Rectal smooth muscle tissue (tissue), 1 donor: Measurements from ENCODE around the gene FJX1.

ENCODE experiments used
- H3K27ac ChIP-seq: one replicate; pipeline ENCODE4 v1.7.0; 2013; ENCODE audit warnings: low read depth, low read length, inconsistent platforms
- H3K27me3 ChIP-seq: one replicate; pipeline ENCODE4 v1.7.0; 2013; ENCODE audit warnings: low read length; ENCODE audit not compliant: control insufficient read depth, insufficient read depth
- H3K36me3 ChIP-seq: one replicate; pipeline ENCODE4 v1.7.0; 2013; ENCODE audit warnings: low read length; ENCODE audit not compliant: control insufficient read depth, insufficient read depth
- H3K4me1 ChIP-seq: one replicate; pipeline ENCODE4 v1.7.0; 2013; ENCODE audit warnings: low read length; ENCODE audit not compliant: control insufficient read depth, insufficient read depth
- H3K4me3 ChIP-seq: one replicate; pipeline ENCODE4 v1.7.0; 2013; ENCODE audit warnings: low read length
- H3K9ac ChIP-seq: one replicate; pipeline ENCODE4 v1.7.0; 2013; ENCODE audit warnings: low read length

FJX1 gene

GRCh38 chr11:35610631-35611030 is 7.6 kb upstream of the FJX1 start:
- Histone ChIP-seq H3K27ac (no peak overlapping the region), H3K9ac (no peak overlapping the region), H3K4me1 (no peaks in the 10 kb centered on the region), H3K4me3 (no peak overlapping the region), H3K27me3 (no peaks in the 10 kb centered on the region), H3K36me3 (no peaks in the 10 kb centered on the region)

- H3K9ac ChIP-seq: no peak overlapping the region
- no peak overlapping the region for H3K27ac ChIP-seq
- no peak overlapping the region for H3K4me3 ChIP-seq
- no peaks in the 10 kb centered on the region for H3K36me3 ChIP-seq
- H3K27me3 ChIP-seq: no peaks in the 10 kb centered on the region
- H3K4me1 ChIP-seq: no peaks in the 10 kb centered on the region
Measured at GRCh38 chr11:35611741-35612140, 6.5 kb upstream of the FJX1 start.

- Histone ChIP-seq H3K9ac (no peak overlapping the region), H3K36me3 (no peaks in the 10 kb centered on the region), H3K4me3 (no peak overlapping the region), H3K27me3 (peaks cover 2% of the 10 kb centered on the region), H3K4me1 (peaks cover 8% of the 10 kb centered on the region), H3K27ac (no peak overlapping the region)
Measured at GRCh38 chr11:35614939-35615569, 3.2 kb upstream of the FJX1 start.

- Histone ChIP-seq H3K4me3 (no peak overlapping the region), H3K4me1 (peaks cover 8% of the 10 kb centered on the region), H3K9ac (no peak overlapping the region), H3K27me3 (peaks cover 2% of the 10 kb centered on the region), H3K27ac (no peak overlapping the region), H3K36me3 (no peaks in the 10 kb centered on the region)
Measured at GRCh38 chr11:35615921-35616900, 2.0 kb upstream of the FJX1 start.

GRCh38 chr11:35617316-35617686 is 959 bp upstream of the FJX1 start:
- H3K9ac ChIP-seq: no peak overlapping the region
- H3K36me3 ChIP-seq: no peaks in the 10 kb centered on the region
- H3K27me3 ChIP-seq: peaks cover 2% of the 10 kb centered on the region
- no peak overlapping the region for H3K27ac ChIP-seq
- peaks cover 8% of the 10 kb centered on the region for H3K4me1 ChIP-seq
- H3K4me3 ChIP-seq: peak overlapping the region; percentile 38

GRCh38 chr11:35618497-35619115 is 346 bp downstream of the FJX1 start:
- H3K9ac ChIP-seq: no peak overlapping the region
- H3K4me1 ChIP-seq: peaks cover 8% of the 10 kb centered on the region
- peak overlapping the region; percentile 38 for H3K27ac ChIP-seq
- peak overlapping the region; percentile 57 for H3K4me3 ChIP-seq
- peaks cover 2% of the 10 kb centered on the region for H3K27me3 ChIP-seq
- H3K36me3 ChIP-seq: no peaks in the 10 kb centered on the region

GRCh38 chr11:35619116-35619854 is 1.0 kb downstream of the FJX1 start:
- H3K9ac ChIP-seq: no peak overlapping the region
- H3K4me1 ChIP-seq: peaks cover 8% of the 10 kb centered on the region
- no peaks in the 10 kb centered on the region for H3K36me3 ChIP-seq
- H3K27ac ChIP-seq: no peak overlapping the region
- peaks cover 2% of the 10 kb centered on the region for H3K27me3 ChIP-seq
- H3K4me3 ChIP-seq: peak overlapping the region; percentile 57

- H3K27me3 ChIP-seq: peaks cover 2% of the 10 kb centered on the region
- peaks cover 8% of the 10 kb centered on the region for H3K4me1 ChIP-seq
- H3K9ac ChIP-seq: no peak overlapping the region
- H3K4me3 ChIP-seq: peak overlapping the region; percentile 57
- no peak overlapping the region for H3K27ac ChIP-seq
- no peaks in the 10 kb centered on the region for H3K36me3 ChIP-seq
Measured at GRCh38 chr11:35619855-35620640, 1.8 kb downstream of the FJX1 start.

GRCh38 chr11:35620795-35621194 is 2.5 kb downstream of the FJX1 start:
- H3K36me3 ChIP-seq: no peaks in the 10 kb centered on the region
- no peak overlapping the region for H3K4me3 ChIP-seq
- H3K27ac ChIP-seq: no peak overlapping the region
- H3K4me1 ChIP-seq: peaks cover 8% of the 10 kb centered on the region
- no peak overlapping the region for H3K9ac ChIP-seq
- H3K27me3 ChIP-seq: peaks cover 2% of the 10 kb centered on the region

GRCh38 chr11:35621620-35622019 is 3.4 kb downstream of the FJX1 start:
- H3K27me3 ChIP-seq: peaks cover 2% of the 10 kb centered on the region
- peaks cover 8% of the 10 kb centered on the region for H3K4me1 ChIP-seq
- H3K9ac ChIP-seq: no peak overlapping the region
- no peak overlapping the region for H3K27ac ChIP-seq
- H3K36me3 ChIP-seq: no peaks in the 10 kb centered on the region
- H3K4me3 ChIP-seq: no peak overlapping the region

- H3K27me3 ChIP-seq: peaks cover 2% of the 10 kb centered on the region
- no peak overlapping the region for H3K4me3 ChIP-seq
- no peaks in the 10 kb centered on the region for H3K36me3 ChIP-seq
- H3K4me1 ChIP-seq: peaks cover 8% of the 10 kb centered on the region
- no peak overlapping the region for H3K27ac ChIP-seq
- H3K9ac ChIP-seq: no peak overlapping the region
Measured at GRCh38 chr11:35622070-35622469, 3.8 kb downstream of the FJX1 start.
